Suppressor macrophage treated with lipopolysaccharide for 4 hours (primary cell): ENCODE results near the gene STPG3.

Experiments used
- DNase-seq: peaks from one replicate; pipeline ENCODE4 v3.0.0-alpha.2; 2020

The STPG3 gene

GRCh38 chr9:137251194-137251461 is at the start of gene STPG3:
TSS of gene STPG3 (plus strand) at chr9:137251286. CDS start at chr9:137251287, 1 bp downstream.
- no peak for DNase-seq

GRCh38 chr9:137202966-137203365 is 48.1 kb upstream of the STPG3 start:
- no peak for DNase-seq

- DNase-seq: no peak
Observed at GRCh38 chr9:137204731-137205125, 46.4 kb upstream of the STPG3 start.

DNA sequence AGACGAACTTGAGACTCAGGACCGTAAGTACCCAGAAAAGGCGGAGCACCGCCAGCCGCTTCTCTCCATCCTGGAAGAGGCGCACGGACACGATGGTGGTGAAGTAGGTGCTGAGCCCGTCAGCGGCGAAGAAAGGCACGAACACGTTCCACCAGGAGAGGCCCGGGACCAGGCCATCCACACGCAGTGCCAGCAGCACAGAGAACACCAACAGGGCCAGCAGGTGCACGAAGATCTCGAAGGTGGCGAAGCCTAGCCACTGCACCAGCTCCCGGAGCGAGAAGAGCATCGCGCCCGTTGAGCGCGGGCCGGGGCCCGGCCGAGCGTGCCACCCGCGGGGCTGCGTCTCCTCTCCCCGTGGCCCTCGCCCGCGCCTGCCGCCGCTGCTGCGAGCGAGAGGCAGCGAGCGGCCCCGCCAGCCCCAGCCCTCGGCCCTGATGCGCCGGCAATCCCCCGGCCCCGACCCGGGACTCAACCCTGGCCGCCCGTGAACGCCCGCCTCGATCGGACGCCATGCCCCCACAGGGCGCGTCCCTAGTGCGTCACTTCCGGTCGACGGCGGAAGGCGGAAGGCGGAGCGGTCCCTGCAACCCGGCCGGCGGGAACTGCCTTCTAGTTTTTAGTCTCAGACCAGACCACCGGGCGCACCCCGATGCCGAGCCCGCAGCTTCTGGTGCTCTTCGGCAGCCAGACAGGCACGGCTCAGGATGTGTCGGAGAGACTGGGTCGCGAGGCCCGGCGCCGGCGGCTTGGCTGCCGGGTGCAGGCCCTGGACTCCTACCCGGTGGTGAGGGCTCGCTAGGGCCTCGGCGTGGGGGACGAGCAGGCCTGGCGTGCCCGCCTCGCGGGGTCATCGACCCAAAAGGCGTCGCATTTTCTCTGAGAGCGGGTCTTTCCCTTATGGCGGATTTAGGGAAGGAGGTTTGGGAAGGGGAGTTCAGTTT is 45.7 kb upstream of the STPG3 start, which contains the start of the genes NDOR1 and TMEM203:
Gene NDOR1 (plus strand): TSS at position 575 of the 944 bp plus-strand sequence. CDS start 78 bp downstream, at position 653.
Gene TMEM203 (minus strand): TSS at position 523 of the 944 bp plus-strand sequence. CDS start 234 bp downstream, at position 289.
- peak; percentile 93 for DNase-seq

DNA sequence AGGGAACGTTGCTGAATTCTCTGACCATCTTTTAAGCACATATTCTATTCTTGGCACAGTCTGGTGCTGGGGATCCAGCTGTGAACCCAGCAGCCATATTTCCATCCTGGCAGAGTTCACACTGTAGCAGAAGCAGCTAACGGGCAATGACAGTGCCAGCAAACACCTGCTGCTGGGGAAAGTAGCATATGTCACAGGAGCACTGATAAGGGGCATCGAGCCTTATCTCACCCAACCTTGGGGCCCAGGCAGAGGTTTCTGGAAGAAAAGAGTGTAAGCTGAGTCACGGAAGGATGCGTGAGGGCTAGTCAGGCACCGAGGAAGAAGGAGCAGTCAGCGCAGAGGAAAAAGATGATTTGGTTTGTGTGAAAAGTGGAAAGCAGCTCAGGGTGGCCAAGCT is 44.5 kb upstream of the STPG3 start:
- DNase-seq: no peak

- no peak for DNase-seq
Observed at GRCh38 chr9:137211532-137211931, 39.6 kb upstream of the STPG3 start.

GRCh38 chr9:137212520-137212919 is 38.6 kb upstream of the STPG3 start:
- no peak for DNase-seq

DNA sequence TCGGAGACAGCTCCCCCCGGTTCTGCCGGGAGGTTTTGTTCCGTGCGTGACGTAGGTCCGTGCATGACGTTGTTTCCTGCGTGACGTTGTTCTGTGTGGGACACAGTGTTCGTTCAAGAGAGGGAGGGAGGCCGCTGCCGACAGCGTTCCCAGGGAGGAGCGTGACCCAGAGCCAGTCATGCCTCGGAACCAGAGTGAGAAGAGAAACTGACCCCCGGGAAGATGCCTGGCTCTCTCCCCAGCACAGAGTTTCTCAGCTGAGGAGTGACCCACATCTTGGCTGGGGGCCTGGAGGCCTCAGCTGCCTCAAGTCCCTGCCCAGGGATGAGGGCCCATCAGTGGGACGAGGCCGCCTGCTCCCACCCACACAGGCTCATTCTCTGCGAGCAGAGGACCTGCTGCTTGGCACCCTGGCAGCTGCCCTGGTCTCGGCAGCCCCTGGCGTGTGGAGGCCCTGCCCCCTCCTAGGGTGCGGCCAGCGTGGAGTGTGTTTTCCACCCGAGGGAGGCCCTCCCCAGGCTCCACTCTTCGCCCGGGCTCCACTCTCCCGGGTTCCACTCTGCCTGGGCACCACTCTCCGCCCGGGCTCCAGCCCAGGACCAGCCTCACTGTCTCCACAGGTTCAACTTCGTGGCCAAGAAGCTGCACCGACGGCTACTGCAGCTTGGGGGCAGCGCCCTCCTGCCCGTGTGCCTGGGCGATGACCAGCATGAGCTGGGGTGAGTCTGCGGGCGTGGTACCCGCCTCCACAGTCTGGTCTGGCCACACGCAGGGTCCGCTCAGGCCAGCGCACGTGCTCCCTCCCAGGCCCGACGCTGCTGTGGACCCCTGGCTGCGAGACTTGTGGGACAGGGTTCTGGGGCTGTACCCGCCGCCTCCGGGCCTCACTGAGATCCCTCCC is 37.7 kb upstream of the STPG3 start:
- DNase-seq: no peak

DNA sequence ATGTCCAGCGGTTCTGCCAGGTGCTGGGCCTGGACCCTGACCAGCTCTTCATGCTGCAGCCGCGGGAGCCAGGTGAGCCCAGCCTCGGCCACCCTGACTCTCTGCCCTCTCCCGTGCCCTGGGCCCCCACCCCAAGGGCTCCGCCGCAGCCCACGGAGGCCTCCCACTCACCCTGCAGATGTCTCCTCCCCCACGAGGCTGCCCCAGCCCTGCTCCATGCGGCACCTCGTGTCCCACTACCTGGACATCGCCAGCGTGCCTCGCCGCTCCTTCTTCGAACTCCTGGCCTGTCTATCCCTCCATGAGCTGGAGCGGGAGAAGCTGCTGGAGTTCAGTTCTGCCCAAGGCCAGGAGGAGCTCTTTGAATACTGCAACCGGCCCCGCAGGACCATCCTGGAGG is 36.5 kb upstream of the STPG3 start:
- DNase-seq: no peak

- no peak for DNase-seq
Observed at GRCh38 chr9:137215196-137215986, 35.7 kb upstream of the STPG3 start.

GRCh38 chr9:137216188-137216965 is 34.7 kb upstream of the STPG3 start:
- DNase-seq: no peak

DNA sequence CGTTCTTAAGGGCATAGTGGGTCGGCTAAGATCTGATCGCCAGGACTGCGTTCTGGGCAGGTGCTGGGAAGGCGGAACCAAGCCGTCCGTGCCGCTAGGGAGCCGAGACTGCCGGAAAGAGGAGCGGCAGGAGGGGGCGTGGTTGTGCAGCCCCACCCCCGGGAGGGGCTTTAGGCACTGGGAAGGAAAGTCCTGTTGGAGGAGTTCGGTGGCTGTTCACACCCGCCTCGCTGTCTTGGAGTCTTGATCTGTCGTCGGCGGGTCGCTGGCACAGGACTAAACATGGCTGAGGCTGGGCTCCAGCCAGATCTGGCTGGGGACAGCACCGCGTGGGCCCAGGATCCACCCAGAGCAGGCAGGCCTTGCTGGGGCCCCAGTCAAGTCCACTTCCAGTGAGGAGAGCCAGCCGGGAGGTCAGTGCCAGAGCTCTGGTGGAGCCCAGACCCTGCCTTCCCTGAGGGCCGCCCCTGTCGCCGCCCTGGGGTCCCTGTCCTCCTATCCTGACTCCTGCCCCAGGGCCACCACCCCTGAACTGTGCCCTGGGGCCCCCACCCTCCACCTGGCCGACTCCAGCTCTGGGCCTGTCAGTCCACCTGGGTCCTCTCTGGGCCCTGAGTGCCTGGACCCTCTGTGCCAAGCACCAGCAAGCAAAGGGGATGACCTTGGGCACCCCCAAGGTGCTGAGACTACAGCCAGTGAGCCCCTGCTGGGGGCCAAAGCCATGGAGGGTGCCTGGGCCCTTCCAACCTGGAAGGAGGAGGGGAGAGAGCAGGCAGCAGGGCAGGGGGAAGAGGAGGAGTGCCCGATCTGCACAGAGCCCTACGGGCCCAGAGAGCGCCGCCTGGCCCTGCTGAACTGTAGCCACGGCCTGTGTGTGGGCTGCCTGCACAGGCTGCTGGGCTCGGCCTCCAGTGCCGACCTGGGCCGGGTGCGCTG is 33.5 kb upstream of the STPG3 start:
- no peak for DNase-seq

DNA sequence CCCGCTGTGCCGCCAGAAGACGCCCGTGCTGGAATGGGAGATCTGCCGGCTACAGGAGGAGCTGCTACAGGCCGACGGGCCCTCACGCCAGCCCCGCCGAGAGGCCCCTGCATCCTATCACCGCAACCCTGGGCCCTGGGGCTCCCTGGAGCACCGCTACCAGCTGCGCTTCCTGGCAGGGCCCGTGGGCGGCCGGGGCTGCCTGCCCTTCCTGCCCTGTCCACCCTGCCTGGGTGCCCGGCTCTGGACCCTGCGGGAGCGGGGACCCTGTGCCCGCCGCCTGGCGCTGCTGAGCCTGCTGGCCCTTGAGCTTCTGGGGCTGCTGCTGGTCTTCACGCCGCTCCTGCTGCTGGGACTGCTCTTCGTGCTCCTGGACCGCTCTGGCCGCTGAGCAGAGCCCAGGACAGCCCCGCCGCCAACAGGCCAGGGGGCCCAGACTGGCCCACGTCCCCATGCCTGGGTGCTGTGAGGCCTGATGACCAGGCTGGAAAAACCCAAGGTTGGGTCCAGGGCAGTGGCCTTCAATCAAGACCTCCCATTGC is 32.8 kb upstream of the STPG3 start:
- no peak for DNase-seq

GRCh38 chr9:137218754-137219271 is 32.3 kb upstream of the STPG3 start:
- peak; percentile 46 for DNase-seq

- DNase-seq: no peak
Observed at GRCh38 chr9:137219757-137220316, 31.2 kb upstream of the STPG3 start.

GRCh38 chr9:137220317-137221094 is 30.6 kb upstream of the STPG3 start:
- no peak for DNase-seq

GRCh38 chr9:137221095-137221505 is 30.0 kb upstream of the STPG3 start:
- no peak for DNase-seq

DNA sequence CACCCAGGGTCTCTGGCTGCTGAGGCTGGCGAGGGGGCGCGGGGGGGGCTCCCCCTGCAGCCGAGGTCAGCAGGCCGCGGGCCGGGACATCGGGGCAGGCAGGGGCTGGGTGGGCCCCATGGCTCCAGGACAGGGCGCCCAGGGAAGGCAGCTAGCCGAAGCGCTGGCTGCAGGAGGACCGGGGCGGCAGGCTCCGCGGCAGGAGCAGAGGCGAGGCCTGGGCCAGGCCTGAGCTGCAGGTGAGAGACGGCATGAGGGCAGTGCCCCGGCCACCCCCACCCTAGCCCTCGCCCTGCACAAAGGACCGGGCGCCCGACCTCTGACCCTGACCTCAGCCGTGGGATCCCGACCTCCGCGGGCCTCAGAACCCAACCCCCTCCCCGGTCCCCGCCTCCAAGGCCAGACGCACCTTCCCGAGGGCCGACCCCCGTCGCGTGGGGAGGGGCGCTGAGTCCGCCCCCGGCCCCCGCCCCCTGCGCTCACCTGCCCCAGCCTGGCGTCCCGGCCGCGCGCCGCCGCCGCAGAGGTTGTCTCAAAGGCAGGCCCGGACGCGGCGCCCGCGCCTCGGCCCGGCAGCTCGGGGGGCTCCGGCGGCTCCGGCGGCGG is 29.5 kb upstream of the STPG3 start:
- DNase-seq: no peak
